ENCODE results near the gene FBXO44.
"Not testable (repeated sequence)": the region's sequence is repeated elsewhere in the genome, so short reads cannot be mapped to it uniquely, and the experiment has no call there.

Gene FBXO44

DNA sequence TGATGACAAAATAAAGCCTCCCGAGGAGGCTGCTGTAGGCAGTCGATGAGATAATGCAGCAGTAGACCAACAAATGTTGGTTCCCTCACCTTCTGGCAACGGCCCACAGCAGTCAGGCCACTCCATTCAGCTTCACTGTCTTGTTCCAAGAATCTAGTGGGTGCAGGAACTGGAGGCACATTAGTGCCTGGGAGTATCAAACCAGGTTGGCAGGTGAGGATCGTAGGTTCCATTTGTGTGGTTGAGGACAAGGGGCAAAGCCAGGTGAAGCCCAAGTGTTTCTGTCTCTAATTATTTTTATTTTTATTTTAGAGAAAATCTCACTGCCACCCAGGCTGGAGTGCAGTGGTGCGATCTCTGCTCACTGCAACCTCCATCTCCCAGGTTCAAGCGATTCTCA, 13.7 kb upstream of the FBXO44 start:
- TF ChIP-seq, protein P1, sequence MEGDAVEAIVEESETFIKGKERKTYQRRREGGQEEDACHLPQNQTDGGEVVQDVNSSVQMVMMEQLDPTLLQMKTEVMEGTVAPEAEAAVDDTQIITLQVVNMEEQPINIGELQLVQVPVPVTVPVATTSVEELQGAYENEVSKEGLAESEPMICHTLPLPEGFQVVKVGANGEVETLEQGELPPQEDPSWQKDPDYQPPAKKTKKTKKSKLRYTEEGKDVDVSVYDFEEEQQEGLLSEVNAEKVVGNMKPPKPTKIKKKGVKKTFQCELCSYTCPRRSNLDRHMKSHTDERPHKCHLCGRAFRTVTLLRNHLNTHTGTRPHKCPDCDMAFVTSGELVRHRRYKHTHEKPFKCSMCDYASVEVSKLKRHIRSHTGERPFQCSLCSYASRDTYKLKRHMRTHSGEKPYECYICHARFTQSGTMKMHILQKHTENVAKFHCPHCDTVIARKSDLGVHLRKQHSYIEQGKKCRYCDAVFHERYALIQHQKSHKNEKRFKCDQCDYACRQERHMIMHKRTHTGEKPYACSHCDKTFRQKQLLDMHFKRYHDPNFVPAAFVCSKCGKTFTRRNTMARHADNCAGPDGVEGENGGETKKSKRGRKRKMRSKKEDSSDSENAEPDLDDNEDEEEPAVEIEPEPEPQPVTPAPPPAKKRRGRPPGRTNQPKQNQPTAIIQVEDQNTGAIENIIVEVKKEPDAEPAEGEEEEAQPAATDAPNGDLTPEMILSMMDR (conservative IDR thresholded peaks at IDR 0.05), result no peak
- TF ChIP-seq ZFX (IDR thresholded peaks at IDR 0.05), result no peak
- H3K27ac ChIP-seq, result no peak overlapping the region

DNA sequence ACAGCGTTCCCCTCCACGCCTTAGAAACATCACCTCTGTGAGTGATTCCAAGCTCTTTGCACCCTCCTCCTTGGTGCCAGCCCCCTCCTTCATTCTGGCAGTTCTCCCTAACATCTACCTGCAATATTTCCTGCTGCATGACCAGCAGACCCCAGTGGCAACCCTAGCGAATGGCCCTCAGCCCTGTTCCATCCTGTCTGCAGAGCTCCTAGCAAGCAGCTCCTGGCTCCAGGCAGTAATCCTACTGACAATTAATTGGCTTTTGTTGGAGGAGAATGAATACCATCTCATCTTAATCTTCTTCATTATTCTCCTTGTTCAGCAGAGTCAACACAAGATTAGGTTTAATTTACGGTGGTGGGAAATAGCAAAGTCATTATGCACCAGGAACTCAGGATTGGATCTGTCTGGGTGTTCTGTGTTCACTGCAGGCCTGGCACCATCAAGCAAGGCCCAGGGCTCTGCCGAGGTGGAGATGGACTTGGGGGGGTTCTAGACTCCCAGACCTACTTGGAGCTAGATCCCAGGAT, 12.8 kb upstream of the FBXO44 start:
- no peak overlapping the region for H3K27ac ChIP-seq
- TF ChIP-seq, protein P1 (conservative IDR thresholded peaks at IDR 0.05), result no peak
- no peak for TF ChIP-seq ZFX (IDR thresholded peaks at IDR 0.05)

DNA sequence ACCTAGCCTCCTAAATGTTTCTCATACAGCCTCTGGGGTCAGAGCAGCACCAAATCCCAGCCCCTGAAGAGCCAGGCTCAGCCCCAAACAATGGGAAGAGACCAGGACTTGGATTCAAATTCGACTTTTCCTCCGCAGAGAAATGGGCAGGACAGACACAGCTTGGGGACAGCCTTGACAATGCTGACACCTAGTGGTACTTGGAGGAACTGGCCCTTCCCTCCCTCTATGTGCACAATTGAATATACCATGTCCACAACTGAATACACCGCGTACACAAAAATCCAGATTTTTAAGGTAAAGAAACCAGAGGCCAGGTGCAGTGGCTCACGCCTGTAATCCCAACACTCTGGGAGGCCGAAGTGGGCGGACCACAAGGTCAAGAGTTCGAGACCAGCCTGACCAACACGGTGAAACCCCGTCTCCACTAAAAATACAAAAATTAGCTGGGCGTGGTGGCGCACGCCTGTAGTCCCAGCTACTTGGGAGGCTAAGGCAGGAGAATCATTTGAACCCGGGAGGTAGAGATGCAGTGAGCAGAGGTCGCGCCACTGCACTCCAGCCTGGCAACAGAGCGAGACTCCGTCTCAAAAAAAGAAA, 12.2 kb upstream of the FBXO44 start:
- TF ChIP-seq, protein P1 (conservative IDR thresholded peaks at IDR 0.05), result peak; percentile 98
- not testable (repeated sequence) for H3K27ac ChIP-seq

DNA sequence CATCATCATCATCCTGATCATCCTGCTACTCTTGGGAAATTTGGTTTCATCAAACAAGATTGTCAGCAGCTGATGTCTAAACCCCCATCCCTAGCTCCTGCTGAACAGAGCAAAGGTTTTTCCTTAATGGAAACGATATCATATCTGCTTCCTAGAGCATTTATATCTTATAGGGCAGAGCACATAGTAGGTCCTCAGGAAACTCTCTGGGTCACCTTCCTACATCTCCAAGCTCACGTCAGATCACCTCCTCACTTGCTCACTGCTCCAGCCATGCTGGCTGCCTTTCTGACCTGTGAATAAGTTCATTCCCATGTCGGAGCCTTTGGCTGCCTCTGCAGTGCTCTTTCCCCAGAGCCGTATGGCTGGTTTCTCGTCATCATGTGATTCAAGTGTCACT, 10.9 kb upstream of the FBXO44 start:
- no peak for TF ChIP-seq ZFX (IDR thresholded peaks at IDR 0.05)
- TF ChIP-seq, protein P1 (conservative IDR thresholded peaks at IDR 0.05), result no peak
- H3K27ac ChIP-seq, result no peak overlapping the region

DNA sequence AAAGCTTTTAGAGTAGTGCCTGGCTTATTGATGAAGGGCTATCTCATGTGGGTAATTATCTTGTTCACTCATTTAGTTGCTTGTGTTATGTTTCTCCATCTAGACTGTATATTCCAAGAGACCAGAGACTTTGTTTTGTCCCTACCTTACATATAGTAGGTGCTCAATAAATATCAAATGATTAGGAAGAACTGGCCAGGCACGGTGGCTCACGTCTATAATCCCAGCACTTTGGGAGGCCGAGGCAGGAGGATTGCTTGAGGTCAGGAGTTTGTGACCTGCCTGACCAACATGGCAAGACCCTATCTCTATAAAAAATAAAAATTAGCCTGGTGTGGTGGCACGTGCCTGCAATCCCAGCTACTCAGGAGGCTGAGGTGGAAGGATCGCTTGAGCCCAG, 9.4 kb upstream of the FBXO44 start:
- no peak for TF ChIP-seq ZFX (IDR thresholded peaks at IDR 0.05)
- TF ChIP-seq, protein P1 (conservative IDR thresholded peaks at IDR 0.05), result no peak
- H3K27ac ChIP-seq, result no peak overlapping the region

DNA sequence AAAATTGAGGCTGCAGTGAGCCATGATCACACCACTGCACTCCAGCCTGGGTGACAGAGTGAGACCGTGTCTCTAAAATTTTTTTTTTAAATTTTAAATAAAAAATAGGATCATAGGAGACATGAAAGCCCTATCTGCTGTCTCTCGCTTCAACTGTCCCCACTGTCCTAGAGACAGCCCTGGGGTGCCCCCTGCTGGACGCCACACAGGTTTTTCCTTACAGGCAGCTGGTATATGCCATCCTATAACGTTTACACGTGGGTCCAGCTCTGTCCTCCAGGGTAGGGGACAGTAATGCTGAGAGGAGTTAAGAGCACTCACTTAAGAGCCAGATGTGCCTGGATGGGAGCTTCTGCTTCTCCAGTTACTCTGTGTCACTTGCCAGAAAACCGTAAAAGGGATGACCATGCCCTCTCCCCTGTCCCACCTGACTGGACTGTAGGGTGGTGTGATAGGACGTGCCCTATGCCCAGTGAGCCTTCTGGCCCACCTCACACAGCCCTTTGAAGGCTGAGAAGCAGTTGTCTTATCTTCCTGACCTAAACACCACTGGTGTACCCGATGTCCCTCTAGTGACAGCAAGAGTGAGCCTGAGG, 8.9 kb upstream of the FBXO44 start:
- TF ChIP-seq, protein P1 (conservative IDR thresholded peaks at IDR 0.05), result peak; percentile 92
- TF ChIP-seq ZFX (IDR thresholded peaks at IDR 0.05), result no peak

DNA sequence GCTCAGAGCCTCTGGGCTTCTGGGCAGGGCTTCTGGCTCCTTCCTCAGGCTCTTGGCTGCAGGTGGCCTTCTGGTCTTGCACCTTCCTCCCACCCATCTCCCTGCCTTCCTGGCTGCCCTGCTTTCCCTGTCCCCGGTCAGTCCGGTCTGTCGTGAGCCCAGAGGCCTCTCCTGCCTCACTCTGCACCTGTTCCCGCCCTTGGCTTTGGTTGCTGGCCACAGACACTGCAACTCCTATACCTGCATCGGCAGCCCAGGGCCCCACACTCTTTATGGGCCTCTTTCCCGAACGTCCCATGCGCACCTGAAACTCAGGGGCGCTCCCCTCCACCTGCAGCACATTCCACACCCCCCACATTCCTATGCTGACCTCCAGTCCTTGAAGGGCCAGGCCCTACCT, 8.4 kb upstream of the FBXO44 start:
- TF ChIP-seq, protein P1 (conservative IDR thresholded peaks at IDR 0.05), result no peak
- no peak for TF ChIP-seq ZFX (IDR thresholded peaks at IDR 0.05)
- H3K27ac ChIP-seq, result no peak overlapping the region

More for the DNA sequence above, 8.9 kb upstream of the FBXO44 start:
- H3K27ac ChIP-seq, result no peak overlapping the region

Measured in C4-2B (cell line).